Neural crest cell (in vitro differentiated cells): Measurements from ENCODE around the gene RNF31. TPM values are rescaled to one million over a fixed set of nuclear protein-coding genes. Genes with fewer than 3 reads are reported as not detected.
A peak's percentile ranks its signal among the peaks of the same experiment; 100 is the strongest.

Experiments
- DNase-seq: peaks from one replicate; pipeline ENCODE4 v3.0.0; 2021; ENCODE audit warnings: low read depth, mixed read lengths, low spot score
- H3K27ac Mint-ChIP-seq: one replicate; pipeline ENCODE4 v1.8.0; 2021; ENCODE audit warnings: mild to moderate bottlenecking, mixed read lengths; ENCODE audit not compliant: unreplicated experiment
- H3K27me3 Mint-ChIP-seq: 2 replicates; pipeline ENCODE4 v1.8.0; 2021; ENCODE audit warnings: low read depth, mild to moderate bottlenecking, mixed read lengths
- H3K36me3 Mint-ChIP-seq: 2 replicates; pipeline ENCODE4 v1.8.0; 2021; ENCODE audit warnings: low read depth, mild to moderate bottlenecking, mixed read lengths
- H3K4me1 Mint-ChIP-seq: 2 replicates; pipeline ENCODE4 v1.8.0; 2021; ENCODE audit warnings: mixed read lengths
- H3K4me3 Mint-ChIP-seq: one replicate; pipeline ENCODE4 v1.8.0; 2021; ENCODE audit warnings: mild to moderate bottlenecking, mixed read lengths
- H3K9me3 Mint-ChIP-seq: 2 replicates; pipeline ENCODE4 v1.8.0; 2021; ENCODE audit warnings: mixed read lengths
- CTCF ChIP-seq: fragments of 200-600 bp; sonication (generic); conservative IDR thresholded peaks from 2 replicates; pipeline ENCODE4 v1.5.0; 2021; ENCODE audit warnings: antibody characterized with exemption, mild to moderate bottlenecking
- total RNA-seq: library from RNA; stranded (reverse); gene quantifications from 2 replicates; pipeline ENCODE4 v1.2.1, GENCODE V29; 2021

Gene RNF31
- total RNA-seq, 1 donor from 2014 or later = 65.5 TPM

DNA sequence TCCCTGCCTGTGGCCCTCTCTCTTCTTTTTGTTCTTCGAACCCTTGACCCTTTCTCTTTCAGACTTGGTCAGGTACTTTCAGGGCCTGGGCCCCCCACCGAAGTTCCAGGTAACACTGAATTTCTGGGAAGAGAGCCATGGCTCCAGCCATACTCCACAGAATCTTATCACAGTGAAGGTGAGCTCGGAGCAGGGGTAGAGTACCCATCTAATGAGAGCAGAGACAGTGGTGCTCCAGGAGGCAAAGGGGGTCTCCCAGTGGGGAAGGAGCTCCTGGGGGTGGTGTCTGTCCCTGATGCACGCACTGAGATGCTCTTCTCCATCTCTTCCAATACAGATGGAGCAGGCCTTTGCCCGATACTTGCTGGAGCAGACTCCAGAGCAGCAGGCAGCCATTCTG lies 18.5 kb downstream of the RNF31 start:
- DNase-seq = no peak
- Mint-ChIP-seq H3K4me1 (peaks cover 12% of the 10 kb centered on the region), H3K9me3 (no peaks in the 10 kb centered on the region), H3K4me3 (no peak overlapping the region), H3K27ac (no peak overlapping the region), H3K27me3 (no peaks in the 10 kb centered on the region), H3K36me3 (peaks cover 3% of the 10 kb centered on the region)
- no peak for TF ChIP-seq CTCF

GRCh38 chr14:24167469-24168114 lies 20.3 kb downstream of the RNF31 start:
- H3K9me3 Mint-ChIP-seq = no peaks in the 10 kb centered on the region
- H3K36me3 Mint-ChIP-seq = peaks cover 3% of the 10 kb centered on the region
- TF ChIP-seq CTCF = no peak
- no peak for DNase-seq
- peaks cover 9% of the 10 kb centered on the region for H3K4me1 Mint-ChIP-seq
- no peak overlapping the region for H3K27ac Mint-ChIP-seq
- H3K4me3 Mint-ChIP-seq = no peak overlapping the region
- no peaks in the 10 kb centered on the region for H3K27me3 Mint-ChIP-seq

- Mint-ChIP-seq H3K4me3 (peak within 1 kb of the TSS; percentile 92), H3K27ac (peak within 1 kb of the TSS; percentile 89), H3K9me3 (no peaks in the 10 kb centered on the region), H3K27me3 (no peaks in the 10 kb centered on the region), H3K36me3 (peaks cover 7% of the 10 kb centered on the region), H3K4me1 (peaks cover 25% of the 10 kb centered on the region)
- peak; percentile 94 for DNase-seq
- TF ChIP-seq CTCF = no peak
Observed at GRCh38 chr14:24171422-24172260, 24.3 kb downstream of the RNF31 start, which contains the start of gene REC8. Gene REC8, plus strand, starts transcription at chr14:24172080. Its CDS starts 473 bp downstream, at chr14:24172553.

DNA sequence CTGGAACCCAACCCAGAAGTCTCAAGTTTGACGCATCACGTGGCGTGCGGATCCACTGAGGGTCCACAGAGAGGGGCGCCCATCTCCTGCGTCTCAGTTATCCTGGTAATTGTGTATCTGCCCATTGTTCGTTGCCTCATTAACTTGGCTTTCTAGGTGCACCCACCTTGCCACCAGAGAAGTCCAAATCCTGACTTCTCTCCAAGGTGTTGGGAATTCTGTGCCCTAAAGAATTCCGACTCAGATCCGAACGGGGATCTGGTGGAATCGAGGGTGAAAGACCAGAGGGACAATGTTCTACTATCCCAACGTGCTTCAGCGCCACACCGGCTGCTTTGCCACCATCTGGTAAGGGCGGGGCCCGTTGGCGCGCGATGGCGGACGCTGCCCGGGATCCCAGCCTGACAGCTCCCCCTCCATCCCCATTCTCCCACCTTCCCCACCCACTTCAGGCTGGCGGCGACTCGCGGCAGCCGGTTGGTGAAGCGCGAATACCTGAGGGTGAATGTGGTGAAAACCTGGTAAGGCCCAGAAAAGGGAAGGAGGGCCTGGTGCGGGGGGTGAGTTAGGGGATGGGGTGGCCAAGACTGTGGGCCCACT lies 25.1 kb downstream of the RNF31 start:
- H3K27ac Mint-ChIP-seq = peak overlapping the region; percentile 89
- peak overlapping the region; percentile 92 for H3K4me3 Mint-ChIP-seq
- no peak for TF ChIP-seq CTCF
- no peaks in the 10 kb centered on the region for H3K9me3 Mint-ChIP-seq
- peaks cover 25% of the 10 kb centered on the region for H3K4me1 Mint-ChIP-seq
- no peaks in the 10 kb centered on the region for H3K27me3 Mint-ChIP-seq
- peaks cover 7% of the 10 kb centered on the region for H3K36me3 Mint-ChIP-seq
- no peak for DNase-seq

GRCh38 chr14:24172871-24173281 lies 25.6 kb downstream of the RNF31 start:
- Mint-ChIP-seq H3K4me1 (peaks cover 25% of the 10 kb centered on the region), H3K27ac (peak overlapping the region; percentile 65), H3K9me3 (no peaks in the 10 kb centered on the region), H3K27me3 (no peaks in the 10 kb centered on the region), H3K36me3 (peaks cover 7% of the 10 kb centered on the region), H3K4me3 (peak overlapping the region; percentile 92)
- no peak for TF ChIP-seq CTCF
- DNase-seq = no peak
